ENCODE results near the gene IFI44.

GRCh38 chr1:78641558-78641957, 8.1 kb upstream of the IFI44 start:
- TF ChIP-seq CTCF (optimal IDR thresholded peaks at IDR 0.05 in 1 of 3, IDR thresholded peaks at IDR 0.05 in 1 of 3, conservative IDR thresholded peaks at IDR 0.05 in 1 of 3; ENCODE audit: extremely low read depth in 1 of 3, insufficient read depth in 2 of 3, low read length in 3 of 3) (no peak), EZH2 (IDR thresholded peaks at IDR 0.05; ENCODE audit: low read length) (no peak)

All from keratinocyte (primary cell).